NT2/D1 (cell line): ENCODE results near the gene ZNF70.

Source experiments
- YY1 ChIP-seq: IDR thresholded peaks from 2 replicates; pipeline ENCODE4 v1.6.1; 2011; ENCODE audit not compliant: insufficient read length, insufficient read depth
- ZNF274 ChIP-seq: IDR thresholded peaks from 2 replicates; pipeline ENCODE4 v1.6.1; 2011; ENCODE audit warnings: mild to moderate bottlenecking, low read depth, low read length

DNA sequence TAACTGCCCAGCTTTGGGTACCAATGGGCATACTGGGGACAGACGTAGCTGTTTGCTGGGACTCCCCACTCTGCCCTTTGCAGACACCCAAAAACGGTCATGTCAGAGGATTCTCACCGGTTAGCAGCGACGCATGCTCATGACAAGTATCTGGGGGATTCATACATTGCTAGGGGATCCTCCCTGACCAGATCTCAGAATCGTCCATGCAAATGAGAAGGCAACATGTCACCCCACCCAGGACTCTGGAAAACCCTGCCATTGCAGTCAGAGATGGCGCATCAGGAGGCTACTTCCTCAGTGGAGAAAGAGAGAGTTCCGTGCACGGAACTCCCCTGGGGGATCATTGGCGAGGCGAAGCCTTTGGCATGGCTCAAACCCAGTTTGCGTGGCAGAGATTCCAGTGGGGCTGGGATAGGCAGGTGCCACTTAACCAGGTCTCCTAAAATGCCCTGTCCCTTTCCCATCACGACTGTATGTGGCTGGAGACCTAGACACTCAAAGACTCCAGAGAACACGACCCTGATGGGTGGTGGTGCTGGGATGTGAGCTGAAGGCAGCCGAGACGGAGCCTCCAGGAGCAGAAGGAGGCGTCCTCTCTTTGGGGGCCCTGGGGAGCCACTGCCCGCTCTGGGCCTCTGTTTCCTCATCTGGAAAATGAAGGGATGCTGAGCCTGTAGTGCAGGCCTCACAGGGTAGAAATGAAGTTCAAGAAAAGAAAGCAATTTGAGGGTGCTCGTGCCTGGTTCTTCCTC is 55.2 kb downstream of the ZNF70 start:
- TF ChIP-seq YY1, result no peak
- no peak for TF ChIP-seq ZNF274
